Skeletal muscle satellite cell (primary cell): ENCODE data around the gene C19orf53. TPM values are rescaled to one million over a fixed set of nuclear protein-coding genes. Genes with fewer than 3 reads are reported as not detected.

Experiments used
- H3K27me3 ChIP-seq: 2 replicates; pipeline ENCODE4 v1.7.0; 2013; ENCODE audit warnings: low read length; ENCODE audit not compliant: control insufficient read depth, insufficient read depth
- H3K36me3 ChIP-seq: 2 replicates; pipeline ENCODE4 v1.7.0; 2013; ENCODE audit warnings: mild to moderate bottlenecking, control low read depth, low read length; ENCODE audit not compliant: insufficient read depth
- H3K4me1 ChIP-seq: 2 replicates; pipeline ENCODE4 v1.7.0; 2013; ENCODE audit warnings: low read length; ENCODE audit not compliant: control insufficient read depth, insufficient read depth
- H3K4me2 ChIP-seq: 2 replicates; pipeline ENCODE4 v1.7.0; 2013; ENCODE audit warnings: mild to moderate bottlenecking, low read length
- H3K4me3 ChIP-seq: 2 replicates; pipeline ENCODE4 v1.7.0; 2013; ENCODE audit warnings: low read length
- H3K9ac ChIP-seq: 2 replicates; pipeline ENCODE4 v1.7.0; 2013; ENCODE audit warnings: mild to moderate bottlenecking, low read depth, low read length, moderate library complexity
- H3K9me3 ChIP-seq: replicated peaks from 2 replicates; pipeline ENCODE4 v1.7.0; 2013; ENCODE audit warnings: mild to moderate bottlenecking, control low read depth, low read length
- total RNA-seq: library from RNA; depleted of rRNA; stranded (reverse); fragments of >200 nt; gene quantifications from 2 replicates; pipeline ENCODE4 v1.2.3, GENCODE V29; 2012; rRNA removed

The C19orf53 gene
- total RNA-seq = 72.1 and 110 TPM in 2 replicates

DNA sequence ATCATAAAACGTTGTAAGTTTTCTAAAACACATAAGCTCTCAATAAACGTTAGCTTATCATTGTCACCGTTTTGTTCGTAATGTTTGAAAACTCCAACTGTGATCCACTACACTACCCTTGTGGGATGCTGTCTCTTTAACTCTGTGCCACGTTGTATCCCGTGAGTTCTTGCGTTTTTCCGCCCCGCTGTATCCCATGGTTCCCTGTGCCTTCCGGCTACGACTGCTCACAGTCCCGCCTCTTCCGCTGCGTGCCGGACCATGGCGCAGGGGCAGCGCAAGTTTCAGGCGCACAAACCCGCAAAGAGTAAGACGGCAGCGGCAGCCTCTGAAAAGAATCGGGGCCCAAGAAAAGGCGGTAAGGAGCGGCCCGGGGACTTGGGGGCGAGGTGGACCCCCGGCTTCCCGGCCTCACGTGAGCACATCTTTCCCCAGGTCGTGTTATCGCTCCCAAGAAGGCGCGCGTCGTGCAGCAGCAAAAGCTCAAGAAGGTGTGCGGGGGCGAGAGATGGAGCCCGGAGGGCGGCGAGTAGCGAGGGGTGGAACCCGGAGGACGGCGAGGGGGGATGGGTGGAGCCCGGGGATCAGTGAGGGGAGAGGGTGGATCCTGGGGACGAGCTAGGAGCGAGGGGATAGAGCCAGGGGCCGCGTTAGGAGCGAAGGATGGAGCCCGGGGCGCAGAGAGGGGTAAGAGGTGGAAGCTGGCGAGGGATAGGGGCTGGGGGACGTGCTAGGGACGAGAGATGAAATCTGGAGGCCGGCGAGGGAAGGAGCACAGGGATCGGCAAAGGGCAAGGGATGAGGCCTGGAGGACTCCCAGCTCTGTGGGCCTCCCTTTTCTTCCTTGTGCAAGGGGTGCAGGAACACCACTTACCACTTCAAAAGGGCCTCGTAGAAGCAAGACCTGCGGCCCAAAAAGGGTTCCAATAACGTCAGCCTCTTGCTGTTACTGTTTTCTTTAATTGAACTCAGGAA lies at the start of gene C19orf53:
Gene C19orf53, plus strand, starts transcription at position 240 of the 975 bp plus-strand sequence. Its CDS starts 22 bp downstream, at position 262.
- peaks cover 12% of the 10 kb centered on the region for H3K4me1 ChIP-seq
- H3K4me2 ChIP-seq = peak within 1 kb of the TSS; percentile 99
- H3K9ac ChIP-seq = peak within 1 kb of the TSS; percentile 94
- no peaks in the 10 kb centered on the region for H3K27me3 ChIP-seq
- peaks cover 40% of the 10 kb centered on the region for H3K36me3 ChIP-seq
- no peaks in the 10 kb centered on the region for H3K9me3 ChIP-seq
- H3K4me3 ChIP-seq = peak within 1 kb of the TSS; percentile 94

DNA sequence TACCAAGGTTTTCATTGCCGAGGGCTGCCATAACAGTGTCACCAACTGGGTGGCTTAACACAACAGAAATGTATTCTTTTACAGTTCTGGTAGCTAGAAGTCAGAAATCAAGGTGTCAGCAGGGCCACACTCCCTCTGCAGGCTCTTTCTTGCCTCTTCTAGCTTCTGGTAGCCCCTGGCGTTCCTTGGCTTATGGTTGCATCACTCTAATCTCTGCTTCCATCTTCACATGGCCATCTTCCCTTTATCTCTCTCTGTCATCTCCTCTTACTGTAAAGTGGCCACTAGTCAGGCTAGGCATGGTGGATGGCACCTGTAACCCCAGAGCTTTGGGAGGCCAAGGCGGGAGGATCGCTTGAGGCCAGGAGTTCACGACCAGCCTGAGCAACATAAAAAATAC lies 47.9 kb upstream of the C19orf53 start:
- no peaks in the 10 kb centered on the region for H3K9me3 ChIP-seq
- H3K36me3 ChIP-seq = no peaks in the 10 kb centered on the region
- no peak overlapping the region for H3K9ac ChIP-seq

DNA sequence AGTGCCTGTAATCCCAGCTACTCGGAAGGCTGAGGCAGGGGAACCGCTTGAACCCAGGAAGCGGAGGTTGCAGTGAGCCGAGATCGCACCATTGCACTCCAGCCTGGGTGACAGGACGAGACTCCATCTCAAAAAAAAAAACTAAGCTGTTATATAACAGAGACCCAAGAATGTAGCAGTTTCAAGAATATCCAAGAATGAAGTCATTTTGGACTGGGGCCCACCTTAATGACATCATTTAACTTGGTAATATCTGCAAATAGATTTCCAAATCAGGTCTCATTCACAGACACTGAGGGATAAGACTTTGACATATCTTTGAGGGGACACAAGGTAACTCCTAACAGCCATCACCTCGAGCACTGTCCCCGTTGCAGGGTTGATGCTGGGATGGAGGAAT lies 46.5 kb upstream of the C19orf53 start:
- Histone ChIP-seq H3K4me2 (no peak overlapping the region), H3K4me3 (no peak overlapping the region), H3K9ac (no peak overlapping the region)

More for the DNA sequence above, 47.9 kb upstream of the C19orf53 start:
- Histone ChIP-seq H3K4me2 (no peak overlapping the region), H3K4me1 (peaks cover 14% of the 10 kb centered on the region), H3K4me3 (no peak overlapping the region), H3K27me3 (peaks cover 5% of the 10 kb centered on the region)

DNA sequence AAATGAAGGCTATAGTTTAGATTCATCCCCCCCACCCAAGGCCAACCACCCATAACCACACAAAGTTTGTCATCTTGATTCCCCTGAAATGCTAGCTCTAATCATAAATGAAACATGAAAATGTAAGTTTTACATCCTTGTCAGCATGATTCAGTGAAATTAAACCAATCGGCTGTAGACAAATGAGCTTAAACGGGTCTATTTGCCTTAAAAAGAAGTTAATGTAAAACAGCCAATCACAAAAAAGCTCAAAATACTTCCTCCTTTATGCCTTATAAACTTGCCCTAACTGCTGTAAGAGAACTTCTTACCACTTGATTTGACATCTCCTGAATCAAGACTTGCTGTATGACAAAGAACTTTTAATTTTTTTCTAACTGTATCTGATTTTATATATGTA lies 44.4 kb upstream of the C19orf53 start:
- no peak overlapping the region for H3K4me2 ChIP-seq
- peaks cover 21% of the 10 kb centered on the region for H3K4me1 ChIP-seq
- H3K4me3 ChIP-seq = no peak overlapping the region
- no peaks in the 10 kb centered on the region for H3K9me3 ChIP-seq
- H3K36me3 ChIP-seq = no peaks in the 10 kb centered on the region
- H3K9ac ChIP-seq = no peak overlapping the region
- peaks cover 1% of the 10 kb centered on the region for H3K27me3 ChIP-seq

More for the DNA sequence above, 46.5 kb upstream of the C19orf53 start:
- no peaks in the 10 kb centered on the region for H3K9me3 ChIP-seq
- peaks cover 21% of the 10 kb centered on the region for H3K4me1 ChIP-seq
- H3K36me3 ChIP-seq = no peaks in the 10 kb centered on the region
- H3K27me3 ChIP-seq = peaks cover 5% of the 10 kb centered on the region

DNA sequence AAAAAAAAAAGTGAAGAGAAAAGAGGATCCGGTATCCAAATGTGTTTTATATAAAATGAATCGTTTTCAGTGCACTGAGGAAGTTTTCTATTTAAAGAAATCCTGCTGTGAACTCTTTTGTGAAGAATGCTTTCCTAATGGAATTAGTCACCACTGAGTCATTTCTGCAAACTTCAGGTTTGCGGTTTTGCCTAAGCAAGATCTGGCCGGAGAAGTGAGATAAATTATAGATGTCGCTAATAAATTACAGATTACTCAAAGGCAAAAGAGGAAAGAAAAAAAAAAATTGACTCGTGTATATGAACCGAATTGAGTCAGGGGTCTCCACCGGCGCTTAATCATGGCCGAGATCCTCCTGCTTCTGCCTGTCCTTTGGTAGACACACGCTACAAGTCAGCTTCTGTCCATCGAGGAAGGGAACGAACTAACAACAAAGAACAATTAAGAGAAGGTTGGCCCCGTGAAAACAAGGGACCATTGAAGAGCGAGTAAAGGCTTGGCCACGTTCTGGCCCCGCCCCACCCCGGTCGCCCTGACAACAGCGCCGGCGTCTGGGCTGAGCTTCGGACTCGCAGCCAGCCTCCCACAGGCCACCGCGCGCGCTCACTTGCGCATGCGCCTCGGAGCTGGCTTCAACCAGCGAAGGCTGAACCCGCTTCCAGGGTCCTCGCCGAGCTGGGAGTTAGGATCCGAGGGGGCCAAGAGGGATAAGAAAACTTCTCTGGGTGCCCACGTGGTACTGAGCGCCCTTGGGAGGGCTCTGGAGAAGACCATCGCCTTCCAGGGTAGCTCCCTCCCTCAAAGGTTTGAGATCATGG lies 42.9 kb upstream of the C19orf53 start:
- Histone ChIP-seq H3K4me2 (peak overlapping the region; percentile 95), H3K4me1 (peaks cover 21% of the 10 kb centered on the region), H3K4me3 (peak overlapping the region; percentile 79), H3K27me3 (no peaks in the 10 kb centered on the region), H3K36me3 (no peaks in the 10 kb centered on the region), H3K9ac (peak overlapping the region; percentile 98), H3K9me3 (no peaks in the 10 kb centered on the region)

DNA sequence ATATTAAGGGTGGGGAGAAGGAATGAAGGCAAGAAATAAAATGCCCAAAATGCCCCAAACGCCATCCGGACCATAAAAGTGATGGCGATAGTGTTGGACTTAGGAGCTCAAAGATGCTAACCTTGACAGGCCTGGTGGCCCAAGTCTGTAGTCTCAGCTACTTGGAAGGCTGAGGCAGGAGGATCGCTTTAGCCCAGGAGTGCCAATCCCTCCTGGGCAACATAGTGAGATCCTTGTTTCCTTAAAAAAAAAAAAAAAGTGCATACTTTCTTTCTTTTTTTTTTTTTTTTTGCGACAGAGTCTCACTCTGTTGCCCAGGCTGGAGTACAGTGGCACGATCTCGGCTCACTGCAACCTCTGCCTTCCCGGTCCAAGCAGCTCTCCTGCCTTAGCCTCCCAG lies 41.9 kb upstream of the C19orf53 start:
- peak overlapping the region; percentile 79 for H3K4me3 ChIP-seq

DNA sequence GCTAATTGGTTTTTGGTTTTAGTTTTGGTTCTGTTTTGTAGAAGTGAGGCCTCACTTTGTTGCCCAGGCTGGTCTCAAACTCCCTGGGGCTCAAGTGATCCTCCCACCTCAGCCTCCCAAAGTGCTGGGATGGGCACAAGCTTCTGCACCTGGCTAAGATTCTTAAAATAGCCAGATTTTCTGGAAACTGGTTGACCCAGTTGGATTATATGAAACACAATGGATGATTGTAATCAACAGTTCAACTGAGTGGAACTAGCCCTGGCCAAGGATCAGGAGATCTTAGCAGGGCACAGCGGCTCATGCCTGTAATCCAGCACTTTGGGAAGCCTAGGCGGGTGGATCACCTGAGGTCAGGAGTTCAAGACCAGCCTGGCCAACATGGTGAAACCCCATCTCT lies 39.5 kb upstream of the C19orf53 start:
- Histone ChIP-seq H3K9me3 (no peaks in the 10 kb centered on the region), H3K27me3 (no peaks in the 10 kb centered on the region), H3K9ac (no peak overlapping the region), H3K4me3 (no peak overlapping the region), H3K4me2 (no peak overlapping the region), H3K4me1 (peaks cover 19% of the 10 kb centered on the region), H3K36me3 (no peaks in the 10 kb centered on the region)

More for the DNA sequence above, 41.9 kb upstream of the C19orf53 start:
- peak overlapping the region; percentile 95 for H3K4me2 ChIP-seq
- peak overlapping the region; percentile 98 for H3K9ac ChIP-seq
- H3K9me3 ChIP-seq = no peaks in the 10 kb centered on the region
- H3K4me1 ChIP-seq = peaks cover 21% of the 10 kb centered on the region
- no peaks in the 10 kb centered on the region for H3K36me3 ChIP-seq
- H3K27me3 ChIP-seq = no peaks in the 10 kb centered on the region

DNA sequence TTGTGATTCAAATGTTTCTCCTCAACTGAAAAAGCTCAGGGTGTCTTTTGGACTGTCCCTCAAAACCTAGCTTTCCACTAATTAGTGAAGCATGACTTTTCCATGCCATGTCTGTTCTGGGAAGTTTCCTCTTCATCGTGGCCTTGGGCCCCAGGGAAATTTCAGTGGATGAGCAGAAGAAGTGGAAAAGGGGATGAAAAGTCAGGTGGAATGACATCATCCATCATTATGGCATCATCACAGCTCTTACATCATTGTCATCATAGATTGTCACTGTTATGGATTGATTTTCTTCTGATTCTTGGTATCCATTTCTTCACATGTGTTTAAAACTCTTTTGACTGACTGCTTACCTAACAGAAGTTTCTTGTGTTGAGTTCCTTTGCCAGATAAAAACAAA lies 36.2 kb upstream of the C19orf53 start:
- no peak overlapping the region for H3K4me3 ChIP-seq
- H3K4me1 ChIP-seq = peaks cover 4% of the 10 kb centered on the region
- no peak overlapping the region for H3K4me2 ChIP-seq
- no peaks in the 10 kb centered on the region for H3K9me3 ChIP-seq
- no peaks in the 10 kb centered on the region for H3K36me3 ChIP-seq
- no peak overlapping the region for H3K9ac ChIP-seq
- H3K27me3 ChIP-seq = no peaks in the 10 kb centered on the region

DNA sequence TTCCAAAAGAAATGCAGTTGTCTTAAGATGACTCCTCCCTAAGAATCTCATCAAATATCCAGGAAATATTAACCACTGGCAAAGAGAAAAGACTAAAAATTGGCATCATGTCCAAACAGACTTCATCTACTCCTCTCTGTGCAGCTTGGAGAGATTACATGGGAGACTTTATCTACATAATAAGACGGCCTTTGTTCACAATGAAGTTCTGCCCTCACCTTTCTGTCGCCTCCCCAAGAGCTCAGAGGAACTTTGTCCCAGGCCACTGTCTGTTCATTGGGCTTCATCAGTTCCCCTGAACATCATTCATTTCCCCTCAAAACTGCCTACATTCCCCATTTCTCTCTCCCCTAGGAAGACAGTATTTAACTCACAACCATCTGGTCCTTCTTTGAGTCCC lies 32.4 kb upstream of the C19orf53 start:
- H3K4me2 ChIP-seq = no peak overlapping the region
- H3K36me3 ChIP-seq = no peaks in the 10 kb centered on the region
- no peak overlapping the region for H3K4me3 ChIP-seq
- H3K9ac ChIP-seq = no peak overlapping the region
- no peaks in the 10 kb centered on the region for H3K9me3 ChIP-seq
- H3K4me1 ChIP-seq = peaks cover 4% of the 10 kb centered on the region
- no peaks in the 10 kb centered on the region for H3K27me3 ChIP-seq

DNA sequence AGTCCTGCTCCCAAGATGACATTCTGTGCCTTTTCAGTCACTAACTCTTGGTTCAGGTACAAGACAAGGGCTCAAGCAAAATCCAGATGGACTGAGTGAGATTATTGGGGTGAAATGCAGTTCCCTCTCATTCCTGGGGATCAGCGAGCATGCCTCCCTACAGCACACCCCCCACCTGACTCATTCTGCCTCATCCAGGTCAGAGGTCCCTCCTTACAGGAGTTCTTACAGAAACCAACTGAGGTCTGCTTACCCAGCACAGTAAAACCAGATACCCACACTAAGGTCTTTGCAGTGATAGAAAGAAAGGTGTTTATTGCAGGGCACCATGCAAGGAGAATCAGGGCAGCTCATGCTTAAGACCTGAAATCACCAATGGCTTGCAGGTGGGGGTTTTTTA lies 31.5 kb upstream of the C19orf53 start:
- Histone ChIP-seq H3K4me3 (no peak overlapping the region), H3K36me3 (no peaks in the 10 kb centered on the region), H3K9ac (no peak overlapping the region), H3K27me3 (no peaks in the 10 kb centered on the region), H3K4me2 (no peak overlapping the region), H3K4me1 (peaks cover 4% of the 10 kb centered on the region), H3K9me3 (no peaks in the 10 kb centered on the region)

DNA sequence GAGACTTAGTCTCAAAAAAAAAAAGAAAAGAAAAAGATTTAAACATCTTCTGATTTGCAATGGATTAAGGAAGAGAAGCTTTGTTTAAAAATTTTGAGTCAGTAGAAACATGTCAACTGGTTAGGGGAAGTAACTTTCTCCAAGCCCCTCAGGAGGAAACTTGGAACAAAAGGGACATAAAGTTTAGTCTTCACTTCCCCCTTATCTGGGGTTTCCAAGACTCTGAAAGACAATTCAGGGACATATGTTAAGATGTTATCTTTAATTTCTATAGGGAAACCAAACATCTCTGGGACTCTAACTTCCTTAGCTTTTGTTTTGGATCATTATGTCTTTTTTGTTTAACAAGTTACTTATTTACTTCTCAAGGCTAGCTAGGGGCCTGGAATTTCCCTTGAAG lies 30.1 kb upstream of the C19orf53 start:
- Histone ChIP-seq H3K4me3 (no peak overlapping the region), H3K36me3 (no peaks in the 10 kb centered on the region), H3K9ac (no peak overlapping the region), H3K4me1 (peaks cover 7% of the 10 kb centered on the region), H3K27me3 (no peaks in the 10 kb centered on the region), H3K4me2 (no peak overlapping the region), H3K9me3 (no peaks in the 10 kb centered on the region)
